Adipose tissue (tissue), 3 donors: ENCODE measurements around the gene GFPT1. TPM values are rescaled to one million over a fixed set of nuclear protein-coding genes. Genes with fewer than 3 reads are reported as not detected.
"Not testable (repeated sequence)": the region's sequence is repeated elsewhere in the genome, so short reads cannot be mapped to it uniquely, and the experiment has no call there.

Experiments
- H3K27ac ChIP-seq: one replicate; pipeline ENCODE4 v1.5.1; 2013; ENCODE audit warnings: low read depth, low read length
- WGBS, 3 donors: extraction: QIAGEN DNeasy Blood & Tissue Kit; methylation state at CpG; one replicate each; pipeline ENCODE4 v1.1.7; 2013; 5-methylcytosine and 5-hydroxymethylcytosine counted together
- polyA plus RNA-seq, 3 donors: library from polyadenylated mRNA; stranded (reverse); fragments of 200-250 nt; gene quantifications; one replicate each; pipeline ENCODE4 v1.2.3, GENCODE V29; 2013
- donor health status: healthy with polysubstance abuse.
- donor health status: Bipolar disorder and iron deficiency.
- donor health status: healthy.

The GFPT1 gene
- polyA plus RNA-seq, 3 donors: 13.3 to 35.2 (median 23.1) TPM

- 33 to 52% (median 52%) methylated on average over 8 of the region's 8 CpGs for WGBS, 3 donors
- no peak overlapping the region for H3K27ac ChIP-seq
Measured at GRCh38 chr2:69385443-69386151, 1.4 kb downstream of the GFPT1 start.

DNA sequence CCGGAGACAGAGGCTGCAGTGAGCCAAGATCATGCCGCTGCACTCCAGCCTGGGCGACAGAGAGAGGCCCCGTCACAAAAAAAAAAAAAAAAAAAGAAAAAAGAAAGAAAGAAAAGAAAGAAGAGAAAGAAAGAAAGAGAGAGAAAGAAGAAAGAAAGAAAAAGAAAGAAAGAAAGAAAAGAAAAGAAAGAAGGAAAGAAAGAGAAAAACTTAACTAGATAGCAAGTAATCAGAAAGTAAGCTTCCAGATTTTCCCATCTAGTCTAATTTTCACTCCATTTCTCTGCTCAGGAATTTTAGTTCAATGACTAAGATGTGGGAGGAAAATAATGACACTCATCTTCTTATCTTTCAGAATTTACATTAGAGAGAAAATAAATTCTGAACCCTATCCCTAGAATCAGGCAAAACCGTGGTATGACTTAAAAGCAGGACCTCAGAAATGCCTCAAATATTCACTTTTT is 2.4 kb downstream of the GFPT1 start:
- H3K27ac ChIP-seq: no peak overlapping the region
- 64 to 92% (median 85%) methylated on average over 5 of the region's 5 CpGs for WGBS, 3 donors

GRCh38 chr2:69383176-69383812 is 3.7 kb downstream of the GFPT1 start:
- 84 to 91% (median 91%) methylated on average over 7 of the region's 7 CpGs for WGBS, 3 donors
- no peak overlapping the region for H3K27ac ChIP-seq

DNA sequence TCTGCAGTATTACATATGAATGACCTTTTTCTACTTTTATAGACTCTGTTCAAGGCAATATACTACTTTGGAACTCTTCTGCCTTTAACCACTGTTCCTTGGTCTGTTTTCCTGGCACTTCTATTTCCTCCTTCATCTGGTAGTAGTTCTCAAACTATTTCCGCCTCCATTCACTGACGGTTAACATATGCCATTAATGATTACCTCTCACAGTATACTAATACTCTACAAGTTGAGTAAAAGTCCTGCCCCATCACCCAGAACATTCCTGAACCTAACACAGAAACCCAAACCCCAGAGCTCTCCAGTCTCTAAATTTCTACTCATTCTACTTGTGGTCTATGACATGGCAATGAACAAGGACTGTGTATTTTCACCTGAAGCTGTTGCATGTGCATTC is 4.5 kb downstream of the GFPT1 start:
- H3K27ac ChIP-seq: no peak overlapping the region
- 51 to 83% (median 82%) methylated on average over 2 of the region's 2 CpGs for WGBS, 3 donors

DNA sequence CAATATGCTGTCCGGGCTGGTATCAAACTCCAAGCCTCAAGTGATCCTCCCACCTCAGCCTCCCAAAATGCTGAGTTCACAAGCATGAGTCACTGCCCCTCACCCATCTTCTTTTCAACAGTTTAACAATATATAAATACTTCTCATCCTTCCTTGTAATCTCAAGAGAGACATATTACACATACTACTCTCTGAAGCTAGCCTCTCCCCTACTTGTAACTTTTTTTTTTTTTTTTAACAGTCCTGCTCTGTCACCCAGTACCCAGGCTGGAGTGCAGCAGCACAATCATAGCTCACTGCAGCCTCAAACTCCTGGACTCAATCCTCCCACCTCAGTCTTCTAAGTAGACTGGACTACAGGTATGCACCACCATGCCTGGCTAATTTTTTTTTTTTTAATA is 5.7 kb downstream of the GFPT1 start:
- 69 to 83% (median 70%) methylated on average over 1 of the region's 1 CpG for WGBS, 3 donors
- no peak overlapping the region for H3K27ac ChIP-seq

DNA sequence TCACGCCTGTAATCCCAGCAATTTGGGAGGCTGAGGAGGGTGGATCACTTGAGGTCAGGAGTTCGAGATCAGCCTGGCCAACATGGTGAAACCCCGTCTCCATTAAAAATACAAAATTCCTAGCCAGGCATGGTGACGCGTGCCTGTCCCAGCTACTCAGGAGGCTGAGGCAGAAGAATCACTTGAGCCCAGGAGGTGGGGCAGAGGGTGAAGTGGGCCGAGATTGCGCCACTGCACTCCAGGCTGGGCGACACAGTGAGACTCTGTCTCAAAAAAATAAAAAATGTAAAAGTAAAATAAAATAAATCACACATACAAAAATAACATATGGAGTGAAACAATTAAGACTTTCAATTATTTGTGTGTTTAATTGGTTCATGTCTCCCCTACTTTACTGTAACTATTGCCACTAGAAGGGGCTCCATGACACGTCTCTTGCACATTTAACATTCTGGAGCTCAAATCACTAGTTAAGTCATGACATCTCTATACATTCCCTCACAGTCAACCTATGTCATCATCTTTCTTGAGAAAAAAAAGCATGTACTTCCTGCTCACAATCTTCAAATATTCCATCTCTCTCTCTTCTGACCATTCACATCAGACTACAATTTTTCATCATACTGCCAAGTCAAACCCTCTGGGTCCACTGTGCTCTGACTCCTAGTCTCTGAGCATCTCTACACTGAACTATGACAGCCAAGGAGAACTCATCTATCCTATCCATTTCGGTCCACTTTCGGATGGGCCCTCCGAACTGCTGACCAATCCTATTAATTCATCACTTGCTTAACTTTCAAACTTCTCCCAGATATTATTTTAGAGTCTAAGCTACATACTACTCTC is 6.7 kb downstream of the GFPT1 start:
- H3K27ac ChIP-seq: no peak overlapping the region
- 88 to 94% (median 92%) methylated on average over 12 of the region's 12 CpGs for WGBS, 3 donors

GRCh38 chr2:69376403-69376802 is 10.6 kb downstream of the GFPT1 start:
- no peak overlapping the region for H3K27ac ChIP-seq

GRCh38 chr2:69375494-69376353 is 11.3 kb downstream of the GFPT1 start:
- H3K27ac ChIP-seq: no peak overlapping the region
- 56 to 74% (median 71%) methylated on average over 8 of the region's 8 CpGs for WGBS, 3 donors

More at GRCh38 chr2:69376403-69376802, 10.6 kb downstream of the GFPT1 start:
- WGBS, 3 donors: 68 to 82% (median 78%) methylated on average over 6 of the region's 6 CpGs

DNA sequence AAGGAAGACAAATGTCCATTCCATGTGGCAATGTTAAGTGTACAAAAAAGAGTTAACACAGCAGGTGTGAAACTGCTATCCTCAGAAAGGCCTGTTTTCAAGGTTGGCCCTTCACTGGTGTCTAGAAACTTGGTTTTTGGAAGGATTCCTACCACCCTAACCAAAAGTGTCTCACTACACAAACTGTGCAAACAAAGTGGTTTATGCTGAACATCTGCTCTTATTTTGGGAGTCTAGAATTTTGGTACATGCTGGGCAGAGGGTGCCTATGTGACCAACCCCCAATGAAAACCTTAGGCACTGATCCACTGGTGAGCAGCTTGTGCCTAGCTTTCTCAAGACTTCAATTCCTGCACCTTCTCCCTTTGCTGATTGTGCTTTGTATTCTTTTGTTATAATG is 14.3 kb downstream of the GFPT1 start:
- H3K27ac ChIP-seq: no peak overlapping the region

DNA sequence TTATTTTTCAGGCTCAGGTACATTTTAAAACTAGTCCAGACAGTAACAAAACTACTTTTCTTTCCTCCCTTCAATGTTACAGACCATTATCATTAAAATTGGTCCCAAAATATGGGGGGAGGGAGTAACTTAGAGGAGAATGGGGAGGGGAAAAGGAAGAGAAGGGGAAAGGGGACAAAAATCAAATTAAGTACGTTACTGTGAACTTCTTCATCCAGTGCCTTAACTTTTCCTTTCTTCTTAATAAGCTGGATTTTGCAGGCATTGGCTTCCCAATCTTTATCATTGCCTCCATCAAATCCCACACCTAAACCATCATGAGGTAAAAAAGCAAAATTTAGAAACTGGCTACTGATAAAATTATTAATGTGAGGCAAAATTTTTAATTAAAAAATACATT is 17.2 kb downstream of the GFPT1 start:
- H3K27ac ChIP-seq: no peak overlapping the region
- 87 to 91% (median 87%) methylated on average over 1 of the region's 1 CpG for WGBS, 3 donors

DNA sequence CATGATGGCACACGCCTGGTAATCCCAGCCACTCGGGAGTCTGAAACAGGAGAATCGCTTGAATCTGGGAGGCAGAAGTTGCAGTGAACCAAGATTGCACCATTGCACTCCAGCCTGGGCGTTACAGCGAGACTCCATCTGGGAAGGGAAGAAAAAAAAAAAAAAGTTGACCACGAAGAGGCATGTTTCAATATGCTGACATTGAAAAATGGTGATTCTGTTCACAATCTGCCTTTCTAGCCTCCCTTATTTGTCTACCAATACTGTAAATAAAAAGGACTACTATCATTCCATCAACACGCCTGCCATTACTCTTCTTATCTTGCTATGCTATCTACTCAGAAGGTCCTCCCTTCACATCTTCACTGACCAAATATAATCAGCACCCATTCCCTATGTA is 18.4 kb downstream of the GFPT1 start:
- H3K27ac ChIP-seq: no peak overlapping the region
- 94 to 96% (median 95%) methylated on average over 7 of the region's 7 CpGs for WGBS, 3 donors

DNA sequence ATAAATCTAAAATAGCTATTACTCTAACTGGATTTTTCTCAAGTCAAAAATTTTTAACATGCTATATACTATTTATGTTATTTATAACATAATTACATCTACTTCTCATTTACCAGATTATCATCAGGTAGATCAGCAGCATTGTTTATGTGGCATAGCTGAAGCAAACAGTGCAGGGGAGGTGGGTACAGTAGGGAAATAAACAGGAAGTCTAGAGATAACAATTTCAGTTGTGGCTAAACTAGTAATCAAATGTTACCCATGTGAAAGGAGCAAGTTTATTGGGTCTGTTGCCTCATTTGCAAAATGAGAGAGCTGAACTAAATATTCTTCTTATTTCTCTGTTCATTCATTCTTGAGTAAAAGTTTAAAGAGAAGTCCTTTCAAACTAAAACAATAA is 27.7 kb downstream of the GFPT1 start:
- no peak overlapping the region for H3K27ac ChIP-seq

GRCh38 chr2:69358914-69359313 is 28.1 kb downstream of the GFPT1 start:
- H3K27ac ChIP-seq: no peak overlapping the region
- WGBS, 3 donors: 59 to 74% (median 69%) methylated on average over 3 of the region's 3 CpGs

DNA sequence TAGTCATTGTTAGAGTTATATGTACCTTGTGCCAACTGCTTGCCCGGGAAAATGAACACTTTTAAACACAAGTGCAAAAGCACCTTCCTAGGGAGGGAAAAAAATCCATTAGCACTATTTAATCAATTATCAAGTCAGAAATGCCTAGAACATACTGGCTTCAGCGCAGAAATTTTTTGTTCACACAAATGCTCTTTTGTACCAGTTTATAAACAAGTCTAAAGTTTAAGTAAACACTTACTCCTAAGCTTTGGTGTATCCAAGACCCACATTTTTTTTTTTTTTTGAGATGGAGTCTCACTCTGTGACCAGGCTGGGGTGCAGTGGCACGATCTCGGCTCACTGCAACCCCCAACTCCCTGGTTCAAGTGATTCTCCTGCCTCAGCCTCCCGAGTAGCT is 30.6 kb downstream of the GFPT1 start:
- 78 to 93% (median 92%) methylated on average over 5 of the region's 5 CpGs for WGBS, 3 donors
- H3K27ac ChIP-seq: no peak overlapping the region

DNA sequence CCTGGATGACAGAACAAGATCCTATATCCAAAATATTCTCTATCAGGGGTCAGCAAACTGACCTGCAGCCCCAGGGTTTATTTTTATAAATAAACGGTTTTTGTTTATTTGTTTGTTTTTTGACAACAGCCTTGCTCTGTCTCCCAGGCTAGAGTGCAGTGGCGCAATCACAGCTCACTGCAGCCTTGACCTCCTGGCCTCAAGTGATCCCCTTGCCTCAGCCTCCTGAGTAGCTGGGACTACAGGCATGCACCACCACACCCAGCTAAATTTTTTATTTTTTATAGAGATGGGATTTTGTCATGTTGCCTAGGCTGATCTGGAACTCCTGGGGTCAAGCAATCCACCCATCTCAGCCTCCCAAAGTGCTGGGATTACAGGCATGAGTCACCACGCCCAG is 32.1 kb downstream of the GFPT1 start:
- 81 to 88% (median 84%) methylated on average over 3 of the region's 3 CpGs for WGBS, 3 donors
- H3K27ac ChIP-seq: not testable (repeated sequence)

DNA sequence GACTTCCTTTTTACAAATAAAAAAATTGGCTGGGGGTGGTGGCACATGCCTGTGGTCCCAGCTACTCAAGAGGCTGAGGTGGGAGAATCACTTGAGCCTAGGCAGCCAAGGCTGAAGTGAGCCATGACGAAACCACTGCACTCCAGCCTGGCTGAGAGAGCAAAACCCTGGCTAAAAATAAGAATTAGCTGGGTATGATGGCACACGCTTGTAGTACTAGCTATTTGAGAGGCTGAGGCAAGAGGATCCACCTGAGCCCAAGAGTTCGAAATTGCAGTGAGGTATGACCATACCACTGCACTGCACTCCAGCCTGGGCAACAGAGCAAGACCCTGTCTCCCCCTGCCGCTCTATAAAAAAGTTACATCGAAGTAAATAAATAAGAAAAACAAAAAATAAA is 33.7 kb downstream of the GFPT1 start:
- no peak overlapping the region for H3K27ac ChIP-seq
- 94 to 97% (median 96%) methylated on average over 5 of the region's 5 CpGs for WGBS, 3 donors

GRCh38 chr2:69348781-69349180 is 38.2 kb downstream of the GFPT1 start:
- H3K27ac ChIP-seq: no peak overlapping the region
- WGBS, 3 donors: 90 to 97% (median 96%) methylated on average over 1 of the region's 1 CpG

DNA sequence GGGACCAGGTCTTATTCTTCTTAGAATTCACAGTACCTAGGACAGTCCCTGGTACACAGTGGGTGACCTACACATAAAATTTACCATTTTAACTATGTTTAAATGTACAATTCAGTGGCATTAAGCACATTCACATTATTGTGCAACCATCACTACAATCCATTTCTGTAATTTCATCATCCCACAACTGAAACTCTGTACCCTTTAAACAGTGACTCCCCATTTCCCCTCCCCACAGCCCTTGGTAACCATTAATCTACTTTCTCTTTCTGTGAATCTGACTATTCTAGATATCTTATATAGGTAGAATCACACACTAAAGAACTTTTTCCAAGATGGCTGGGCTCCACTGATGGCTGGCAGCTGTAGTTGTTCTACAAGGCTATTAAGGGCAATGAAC is 41.6 kb downstream of the GFPT1 start:
- no peak overlapping the region for H3K27ac ChIP-seq

DNA sequence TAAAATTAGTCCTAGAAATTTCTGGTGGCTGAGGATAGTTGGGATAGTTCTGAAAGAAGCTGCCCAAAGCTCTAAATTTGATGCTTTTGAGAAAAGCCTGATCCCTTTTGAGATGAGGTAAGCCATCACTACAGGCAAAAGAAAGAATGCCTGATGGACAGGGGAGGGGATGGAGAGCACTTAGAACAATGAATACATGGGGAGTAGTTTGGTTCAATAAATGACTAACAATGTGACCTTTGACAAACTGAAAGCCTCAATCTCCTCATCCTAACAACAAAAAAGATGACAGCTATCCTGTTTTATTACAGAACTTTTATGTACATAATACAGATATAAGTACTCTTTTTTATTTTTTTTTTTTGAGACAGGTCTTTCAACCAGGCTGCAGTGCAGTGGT is 42.7 kb downstream of the GFPT1 start:
- no peak overlapping the region for H3K27ac ChIP-seq
